Lower leg skin (tissue), 4 donors: Measurements from ENCODE around the gene MAPK10. TPM values are rescaled to one million over a fixed set of nuclear protein-coding genes. Genes with fewer than 3 reads are reported as not detected.

Source experiments
- DNase-seq, 2 donors: peaks; one replicate each; pipeline ENCODE4 v3.0.0-alpha.2; 2019; ENCODE audit warnings: low spot score in 2 of 2
- H3K4me3 ChIP-seq: fragments of 200-600 bp; sonication (generic); 2 replicates; pipeline ENCODE4 v1.5.1; 2017; ENCODE audit warnings: mild to moderate bottlenecking, low read depth; ENCODE audit not compliant: poor library complexity, severe bottlenecking
- POLR2A ChIP-seq, 2 donors: fragments of 450-650 bp; IDR thresholded peaks; one replicate each; pipeline ENCODE4 v1.6.1; 2016 to 2017; ENCODE audit warnings: antibody characterized with exemption in 2 of 2, mild to moderate bottlenecking in 1 of 2, moderate library complexity in 1 of 2
- WGBS, 2 donors: methylation state at CpG; one replicate each; pipeline ENCODE4 v1.1.5; 2018; 5-methylcytosine and 5-hydroxymethylcytosine counted together
- intact Hi-C: fragments of 100-400 bp; cut with DNase I; formaldehyde crosslinking; loops from one replicate; pipeline ENCODE4 v1.15.0; 2023; ENCODE audit warnings: low total_unique reads
- total RNA-seq, 4 donors: library from RNA; depleted of rRNA; stranded (reverse); fragments of >200 nt; gene quantifications; one replicate each; pipeline ENCODE4 v1.1.0, GENCODE V29; 2016
- TF ChIP-seq, protein P1 (sequence below), 3 donors: fragments of 450-650 bp; IDR thresholded peaks; one replicate each; pipeline ENCODE4 v1.5.1; 2016; ENCODE audit warnings: antibody characterized with exemption in 3 of 3, mild to moderate bottlenecking in 3 of 3, moderate library complexity in 2 of 3

The MAPK10 gene
- total RNA-seq, 4 donors from 2014 or later: 1.7 to 3.2 (median 2.8) TPM

- no peak overlapping the region for H3K4me3 ChIP-seq
- no peak for DNase-seq
- intact Hi-C loops: no loop called here
- TF ChIP-seq, protein P1, sequence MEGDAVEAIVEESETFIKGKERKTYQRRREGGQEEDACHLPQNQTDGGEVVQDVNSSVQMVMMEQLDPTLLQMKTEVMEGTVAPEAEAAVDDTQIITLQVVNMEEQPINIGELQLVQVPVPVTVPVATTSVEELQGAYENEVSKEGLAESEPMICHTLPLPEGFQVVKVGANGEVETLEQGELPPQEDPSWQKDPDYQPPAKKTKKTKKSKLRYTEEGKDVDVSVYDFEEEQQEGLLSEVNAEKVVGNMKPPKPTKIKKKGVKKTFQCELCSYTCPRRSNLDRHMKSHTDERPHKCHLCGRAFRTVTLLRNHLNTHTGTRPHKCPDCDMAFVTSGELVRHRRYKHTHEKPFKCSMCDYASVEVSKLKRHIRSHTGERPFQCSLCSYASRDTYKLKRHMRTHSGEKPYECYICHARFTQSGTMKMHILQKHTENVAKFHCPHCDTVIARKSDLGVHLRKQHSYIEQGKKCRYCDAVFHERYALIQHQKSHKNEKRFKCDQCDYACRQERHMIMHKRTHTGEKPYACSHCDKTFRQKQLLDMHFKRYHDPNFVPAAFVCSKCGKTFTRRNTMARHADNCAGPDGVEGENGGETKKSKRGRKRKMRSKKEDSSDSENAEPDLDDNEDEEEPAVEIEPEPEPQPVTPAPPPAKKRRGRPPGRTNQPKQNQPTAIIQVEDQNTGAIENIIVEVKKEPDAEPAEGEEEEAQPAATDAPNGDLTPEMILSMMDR (IDR thresholded peaks at IDR 0.05): no peak
- TF ChIP-seq POLR2A (IDR thresholded peaks at IDR 0.05): no peak
- 37 to 43% methylated on average over 2 of the region's 2 CpGs for WGBS, 2 donors
Observed at GRCh38 chr4:86286726-86287125, 73.1 kb downstream of the MAPK10 start.

- 43 to 45% methylated on average over 3 of the region's 3 CpGs for WGBS, 2 donors
- intact Hi-C loops: no loop called here
- no peak for DNase-seq
Observed at GRCh38 chr4:86283371-86283770, 76.5 kb downstream of the MAPK10 start.

GRCh38 chr4:86280246-86280645 is 79.6 kb downstream of the MAPK10 start:
- no peak overlapping the region for H3K4me3 ChIP-seq
- 74 to 81% methylated on average over 2 of the region's 2 CpGs for WGBS, 2 donors
- DNase-seq: no peak
- TF ChIP-seq, protein P1 (IDR thresholded peaks at IDR 0.05): no peak
- TF ChIP-seq POLR2A (IDR thresholded peaks at IDR 0.05): no peak
- intact Hi-C loops: no loop called here

More at GRCh38 chr4:86283371-86283770, 76.5 kb downstream of the MAPK10 start:
- no peak overlapping the region for H3K4me3 ChIP-seq
- TF ChIP-seq, protein P1 (IDR thresholded peaks at IDR 0.05): no peak
- no peak for TF ChIP-seq POLR2A (IDR thresholded peaks at IDR 0.05)

GRCh38 chr4:86279293-86279960 is 80.4 kb downstream of the MAPK10 start:
- intact Hi-C loops: no loop called here
- no peak for DNase-seq
- TF ChIP-seq, protein P1 (IDR thresholded peaks at IDR 0.05): no peak
- TF ChIP-seq POLR2A (IDR thresholded peaks at IDR 0.05): no peak
- no peak overlapping the region for H3K4me3 ChIP-seq
- 92 to 95% methylated on average over 5 of the region's 5 CpGs for WGBS, 2 donors

DNA sequence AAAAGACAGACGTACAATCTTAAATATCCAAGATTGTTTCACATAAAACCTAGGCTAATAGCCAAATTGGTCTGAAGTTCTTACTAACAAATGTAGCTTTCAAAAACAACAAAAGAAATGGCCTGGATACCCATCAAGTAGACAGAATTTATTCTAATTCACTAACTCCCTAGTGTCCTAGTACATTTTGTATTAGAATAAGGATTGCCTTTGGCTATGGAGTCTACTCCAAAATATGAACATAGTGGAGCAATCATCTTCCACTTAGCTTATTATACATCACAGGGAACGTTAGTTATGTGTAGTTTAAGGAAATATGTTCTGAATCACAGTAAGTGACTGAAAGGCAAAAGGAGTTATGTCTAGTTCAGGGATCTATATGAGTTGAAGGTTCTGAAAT is 81.7 kb downstream of the MAPK10 start:
- 20 to 33% methylated on average over 2 of the region's 2 CpGs for WGBS, 2 donors
- intact Hi-C loops: no loop called here
- TF ChIP-seq POLR2A (IDR thresholded peaks at IDR 0.05): no peak
- TF ChIP-seq, protein P1 (IDR thresholded peaks at IDR 0.05): no peak
- no peak overlapping the region for H3K4me3 ChIP-seq
- DNase-seq: no peak

DNA sequence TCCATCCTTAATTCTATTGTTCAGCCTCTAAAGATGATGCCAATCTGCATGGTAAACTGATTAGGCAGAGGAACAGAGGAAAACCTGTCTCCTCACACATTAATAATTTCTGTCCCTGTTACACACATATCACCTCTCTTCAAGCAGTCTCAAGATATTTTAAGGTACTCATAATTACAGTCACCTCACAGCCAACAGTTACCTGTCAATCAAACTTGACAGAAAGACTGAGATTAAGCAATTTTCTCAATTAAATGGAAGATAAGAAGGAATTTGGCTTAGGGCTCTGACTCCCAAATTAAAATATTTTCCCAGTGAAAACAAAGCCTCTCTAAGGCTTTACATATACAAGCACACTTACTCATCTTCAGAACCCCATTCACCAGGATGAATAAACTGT is 85.2 kb downstream of the MAPK10 start:
- intact Hi-C loops: no loop called here
- no peak for DNase-seq
- no peak overlapping the region for H3K4me3 ChIP-seq
- no peak for TF ChIP-seq POLR2A (IDR thresholded peaks at IDR 0.05)
- TF ChIP-seq, protein P1 (IDR thresholded peaks at IDR 0.05): no peak
